Trophoblast cell (in vitro differentiated cells and primary cell): ENCODE data around the gene HIVEP3.
A peak's percentile ranks its signal among the peaks of the same experiment; 100 is the strongest.

Source experiments
- DNase-seq, 2 donors: peaks; one replicate each; pipeline ENCODE4 v3.0.0-alpha.2; 2016
- H2AFZ ChIP-seq: 2 replicates; pipeline ENCODE4 v1.6.1; 2013; ENCODE audit warnings: low read length, moderate library complexity, mild to moderate bottlenecking; ENCODE audit not compliant: insufficient read depth, poor library complexity
- H2AK5ac ChIP-seq: 2 replicates; pipeline ENCODE4 v1.6.1; 2013; ENCODE audit warnings: mild to moderate bottlenecking, low read length
- H2BK120ac ChIP-seq: 2 replicates; pipeline ENCODE4 v1.6.1; 2013; ENCODE audit warnings: low read length, mild to moderate bottlenecking, moderate library complexity; ENCODE audit not compliant: insufficient read depth, poor library complexity
- H2BK12ac ChIP-seq: 2 replicates; pipeline ENCODE4 v1.6.1; 2013; ENCODE audit warnings: mild to moderate bottlenecking, low read length, moderate library complexity
- H2BK5ac ChIP-seq: 2 replicates; pipeline ENCODE4 v1.6.1; 2013; ENCODE audit warnings: low read length, low read depth, moderate library complexity, mild to moderate bottlenecking; ENCODE audit not compliant: poor library complexity
- H3K14ac ChIP-seq: 2 replicates; pipeline ENCODE4 v1.6.1; 2013; ENCODE audit warnings: mild to moderate bottlenecking, low read length
- H3K18ac ChIP-seq: 2 replicates; pipeline ENCODE4 v1.6.1; 2013; ENCODE audit warnings: mild to moderate bottlenecking, low read length
- H3K23ac ChIP-seq: 2 replicates; pipeline ENCODE4 v1.6.1; 2013; ENCODE audit warnings: low read length
- H3K27ac ChIP-seq: 2 replicates; pipeline ENCODE4 v1.5.1; 2013; ENCODE audit warnings: low read depth, mild to moderate bottlenecking, inconsistent platforms, low read length, moderate library complexity
- H3K27me3 ChIP-seq: 2 replicates; pipeline ENCODE4 v1.6.1; 2013; ENCODE audit warnings: inconsistent platforms, mild to moderate bottlenecking, low read length, moderate library complexity; ENCODE audit not compliant: insufficient read depth
- H3K36me3 ChIP-seq, 2 experiments: 1 replicate in 1 of 2; 2 replicates in 1 of 2; pipeline ENCODE4 v1.6.1; 2013; ENCODE audit warnings: low read length in 2 of 2, mild to moderate bottlenecking in 2 of 2, moderate library complexity in 1 of 2; ENCODE audit not compliant: insufficient read depth in 2 of 2, control insufficient read depth in 1 of 2
- H3K4ac ChIP-seq: 2 replicates; pipeline ENCODE4 v1.6.1; 2013; ENCODE audit warnings: low read depth, mild to moderate bottlenecking, low read length, moderate library complexity
- H3K4me1 ChIP-seq, 2 experiments: 1 replicate in 1 of 2; 2 replicates in 1 of 2; pipeline ENCODE4 v1.6.1; 2013; ENCODE audit warnings: low read length in 2 of 2, mild to moderate bottlenecking in 2 of 2, moderate library complexity in 1 of 2; ENCODE audit not compliant: insufficient read depth in 2 of 2, control insufficient read depth in 1 of 2
- H3K4me2 ChIP-seq: 2 replicates; pipeline ENCODE4 v1.6.1; 2013; ENCODE audit warnings: inconsistent platforms, mild to moderate bottlenecking, low read length, moderate library complexity
- H3K4me3 ChIP-seq: 2 replicates; pipeline ENCODE4 v1.5.1; 2013; ENCODE audit warnings: mild to moderate bottlenecking, low read depth, low read length, inconsistent platforms
- H3K79me1 ChIP-seq: one replicate; pipeline ENCODE4 v1.6.1; 2013; ENCODE audit warnings: low read length
- H3K79me2 ChIP-seq: 2 replicates; pipeline ENCODE4 v1.6.1; 2013; ENCODE audit warnings: low read length, mild to moderate bottlenecking; ENCODE audit not compliant: control insufficient read depth, insufficient read depth, poor library complexity
- H3K9ac ChIP-seq: 2 replicates; pipeline ENCODE4 v1.6.1; 2013; ENCODE audit warnings: mild to moderate bottlenecking, low read length
- H3K9me3 ChIP-seq: 2 replicates; pipeline ENCODE4 v1.6.1; 2013; ENCODE audit warnings: low read depth, mild to moderate bottlenecking, control low read depth, inconsistent platforms, low read length; ENCODE audit not compliant: insufficient read depth
- H4K12ac ChIP-seq: 2 replicates; pipeline ENCODE4 v1.6.1; 2013; ENCODE audit warnings: low read depth, mild to moderate bottlenecking, low read length, moderate library complexity
- H4K8ac ChIP-seq: 2 replicates; pipeline ENCODE4 v1.6.1; 2013; ENCODE audit warnings: low read depth, mild to moderate bottlenecking, low read length, moderate library complexity
- H4K91ac ChIP-seq: one replicate; pipeline ENCODE4 v1.6.1; 2013; ENCODE audit warnings: low read depth, mild to moderate bottlenecking, low read length, moderate library complexity
- WGBS: extraction: QIAGEN DNeasy Blood & Tissue Kit; methylation state at CpG from one replicate; pipeline ENCODE4 v1.1.7; 2013; ENCODE audit warnings: missing lambda C conversion rate; ENCODE audit not compliant: insufficient read length, insufficient coverage; ENCODE audit errors: extremely low coverage; 5-methylcytosine and 5-hydroxymethylcytosine counted together

Gene HIVEP3

GRCh38 chr1:41473738-41474362, 444.9 kb downstream of the HIVEP3 start:
- H3K4me3 ChIP-seq: no peak overlapping the region
- H4K8ac ChIP-seq: peak overlapping the region; percentile 26
- H2AK5ac ChIP-seq: no peak overlapping the region
- no peak overlapping the region for H3K4ac ChIP-seq
- WGBS: no CpG with 5 or more reads among the region's 6 CpGs
- no peak for DNase-seq
- H3K36me3 ChIP-seq: no peaks in the 10 kb centered on the region
- peaks cover 18 to 24% of the 10 kb centered on the region in 2 experiments for H3K4me1 ChIP-seq
- peak overlapping the region; percentile 36 for H3K14ac ChIP-seq
- H3K79me1 ChIP-seq: peaks cover 21% of the 10 kb centered on the region
- peak overlapping the region; percentile 4 for H3K18ac ChIP-seq
- peak overlapping the region; percentile 55 for H2BK5ac ChIP-seq
- peak overlapping the region; percentile 21 for H2BK120ac ChIP-seq
- H4K12ac ChIP-seq: no peak overlapping the region
- no peaks in the 10 kb centered on the region for H3K9me3 ChIP-seq
- no peaks in the 10 kb centered on the region for H3K27me3 ChIP-seq
- no peak overlapping the region for H3K27ac ChIP-seq
- H2AFZ ChIP-seq: no peak overlapping the region
- no peak overlapping the region for H3K4me2 ChIP-seq
- H3K79me2 ChIP-seq: no peaks in the 10 kb centered on the region
- H2BK12ac ChIP-seq: peak overlapping the region; percentile 63
- no peak overlapping the region for H3K23ac ChIP-seq
- no peak overlapping the region for H3K9ac ChIP-seq
- peak overlapping the region; percentile 72 for H4K91ac ChIP-seq

GRCh38 chr1:41471658-41472057, 447.1 kb downstream of the HIVEP3 start:
- no peak overlapping the region for H3K14ac ChIP-seq
- H3K4me3 ChIP-seq: no peak overlapping the region
- no peak overlapping the region for H4K8ac ChIP-seq
- H3K18ac ChIP-seq: no peak overlapping the region
- no peak for DNase-seq
- H3K4me1 ChIP-seq: peaks cover 18 to 20% of the 10 kb centered on the region in 2 experiments
- H2AFZ ChIP-seq: no peak overlapping the region
- no peaks in the 10 kb centered on the region for H3K9me3 ChIP-seq
- H3K27ac ChIP-seq: no peak overlapping the region
- no peak overlapping the region for H2BK120ac ChIP-seq
- H3K4ac ChIP-seq: no peak overlapping the region
- H4K12ac ChIP-seq: no peak overlapping the region
- H2AK5ac ChIP-seq: peak overlapping the region; percentile 60
- H2BK5ac ChIP-seq: no peak overlapping the region
- H3K27me3 ChIP-seq: no peaks in the 10 kb centered on the region
- H3K36me3 ChIP-seq: no peaks in the 10 kb centered on the region
- no peak overlapping the region for H3K23ac ChIP-seq
- H3K4me2 ChIP-seq: no peak overlapping the region
- H4K91ac ChIP-seq: no peak overlapping the region
- peaks cover 19% of the 10 kb centered on the region for H3K79me1 ChIP-seq
- H2BK12ac ChIP-seq: no peak overlapping the region
- no peaks in the 10 kb centered on the region for H3K79me2 ChIP-seq
- H3K9ac ChIP-seq: no peak overlapping the region
- no CpG with 5 or more reads among the region's 6 CpGs for WGBS

GRCh38 chr1:41469706-41470105, 449.0 kb downstream of the HIVEP3 start:
- Histone ChIP-seq H3K4me3 (no peak overlapping the region), H4K12ac (no peak overlapping the region), H2BK120ac (no peak overlapping the region), H3K18ac (no peak overlapping the region), H3K14ac (no peak overlapping the region), H3K9ac (no peak overlapping the region), H3K4me2 (no peak overlapping the region), H2BK5ac (no peak overlapping the region), H4K91ac (no peak overlapping the region), H3K27ac (no peak overlapping the region), H2AK5ac (no peak overlapping the region), H3K79me1 (peaks cover 11% of the 10 kb centered on the region), H3K36me3 (no peaks in the 10 kb centered on the region), H3K79me2 (no peaks in the 10 kb centered on the region), H2AFZ (no peak overlapping the region), H3K4ac (no peak overlapping the region), H4K8ac (no peak overlapping the region), H2BK12ac (no peak overlapping the region), H3K23ac (no peak overlapping the region), H3K9me3 (no peaks in the 10 kb centered on the region), H3K4me1 (peaks cover 11 to 14% of the 10 kb centered on the region in 2 experiments), H3K27me3 (no peaks in the 10 kb centered on the region)
- DNase-seq: no peak
- no CpG with 5 or more reads among the region's 5 CpGs for WGBS

GRCh38 chr1:41468122-41468762, 450.5 kb downstream of the HIVEP3 start:
- Histone ChIP-seq H2AK5ac (no peak overlapping the region), H4K12ac (no peak overlapping the region), H2BK12ac (no peak overlapping the region), H4K91ac (no peak overlapping the region), H3K79me1 (peaks cover 2% of the 10 kb centered on the region), H3K9me3 (no peaks in the 10 kb centered on the region), H3K9ac (peak overlapping the region; percentile 32), H3K36me3 (no peaks in the 10 kb centered on the region), H2BK5ac (no peak overlapping the region), H3K79me2 (no peaks in the 10 kb centered on the region), H4K8ac (no peak overlapping the region), H3K27ac (no peak overlapping the region), H3K4me3 (no peak overlapping the region), H3K18ac (no peak overlapping the region), H3K4ac (no peak overlapping the region), H3K27me3 (no peaks in the 10 kb centered on the region), H3K23ac (no peak overlapping the region), H2AFZ (no peak overlapping the region), H2BK120ac (no peak overlapping the region), H3K4me2 (no peak overlapping the region), H3K14ac (no peak overlapping the region), H3K4me1 (peaks cover 0 to 2% of the 10 kb centered on the region in 2 experiments)
- no CpG with 5 or more reads among the region's 12 CpGs for WGBS
- no peak for DNase-seq
